ENCODE measurements around the gene SPINK1. TPM values are rescaled to one million over a fixed set of nuclear protein-coding genes. Genes with fewer than 3 reads are reported as not detected.

The SPINK1 gene
- total and polyA plus RNA-seq, 2 of the 13 experiments (the other 11 are each of a cell fraction or from before 2014, with no cell fraction given), result 14.7 to 17.1 TPM

DNA sequence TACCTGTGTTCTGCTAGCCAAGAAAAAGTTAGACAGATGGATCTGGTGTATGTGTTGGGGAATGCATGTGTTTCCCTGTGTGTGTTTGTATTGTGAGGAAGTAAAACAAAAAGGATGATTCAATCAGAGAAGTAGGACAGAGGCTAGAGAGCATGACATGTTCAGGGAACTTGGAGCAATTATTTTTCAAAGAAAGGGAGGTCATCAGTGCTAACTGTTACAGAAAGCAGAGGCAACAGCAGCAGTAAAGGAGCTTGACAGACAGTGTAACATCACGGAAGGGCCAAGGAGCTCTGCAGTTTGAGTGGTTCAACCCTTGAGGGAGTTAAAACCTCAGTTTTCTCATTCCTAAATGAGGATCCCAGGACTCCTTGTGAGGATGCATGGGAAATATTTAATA is 13.2 kb downstream of the SPINK1 start:
- WGBS (ENCODE audit: low lambda C conversion rate), result 14% methylated on average over 1 of the region's 1 CpG
- ChIA-PET POLR2A (no interaction called here), CTCF (ENCODE audit: low intra/inter-chr PET ratio, low total read pairs) (no interaction called here)
- Histone ChIP-seq H3K4me3 (replicated peaks in 1 of 3; ENCODE audit: insufficient read depth in 1 of 3, low read depth in 2 of 3, low read length in 3 of 3) (no peak overlapping the region), H3K27ac (ENCODE audit: extremely low read length, insufficient read depth, low read length) (no peak overlapping the region), H2AFZ (ENCODE audit: low read length) (no peak overlapping the region), H3K4me2 (ENCODE audit: low read depth, low read length) (no peak overlapping the region), H3K4me1 (ENCODE audit: insufficient read depth, low read length) (no peaks in the 10 kb centered on the region), H3K9ac (ENCODE audit: insufficient read depth, low read depth, low read length) (no peak overlapping the region), H3K79me2 (ENCODE audit: insufficient read depth, low read length) (no peaks in the 10 kb centered on the region), H3K36me3 (replicated peaks in 1 of 2; ENCODE audit: control insufficient read depth in 1 of 2, insufficient read depth in 2 of 2, low read length in 2 of 2) (no peaks in the 10 kb centered on the region), H3K9me3 (ENCODE audit: low read length) (no peaks in the 10 kb centered on the region), H3K27me3 (ENCODE audit: control insufficient read depth in 1 of 2, insufficient read depth in 2 of 2, low read length in 2 of 2) (no peaks in the 10 kb centered on the region), H4K20me1 (ENCODE audit: insufficient read depth, low read length) (no peaks in the 10 kb centered on the region)
- in situ Hi-C loops (cut with HindIII; ENCODE audit: extremely low pct_ligation_motif_present, low pct_unique_long_range_greater_than_20kb), result no loop called here
- no peak for DNase-seq (ENCODE audit: low spot score)
- no peak for ATAC-seq
- no peak for TF ChIP-seq SIX4 (CRISPR knock-in tag; IDR thresholded peaks at IDR 0.05)
- 0 out of 2 replicates have a peak, but pooled peaks have one; percentile 14 for TF ChIP-seq RARA (CRISPR knock-in tag; IDR thresholded peaks at IDR 0.05)
- no peak for FAIRE-seq
- BruUV-seq (replicated peaks), result no TSS peak
- intact Hi-C loops (cut with micrococcal nuclease; ENCODE audit: unreplicated experiment), result loop anchor here (10.0 kb wide), 1 partner anchor 113 kb away; no protein-coding TSS in a partner anchor

GRCh38 chr5:147813696-147814095 is 17.8 kb downstream of the SPINK1 start:
- BruUV-seq (replicated peaks), result no TSS peak

More at GRCh38 chr5:147813696-147814095, 17.8 kb downstream of the SPINK1 start:
- in situ Hi-C loops (cut with HindIII; ENCODE audit: extremely low pct_ligation_motif_present, low pct_unique_long_range_greater_than_20kb) (no loop called here), intact Hi-C loops (cut with micrococcal nuclease; ENCODE audit: unreplicated experiment) (loop anchor here (10.0 kb wide), 1 partner anchor 109 kb away; no protein-coding TSS in a partner anchor)
- ChIA-PET POLR2A (no interaction called here), CTCF (ENCODE audit: low intra/inter-chr PET ratio, low total read pairs) (no interaction called here)
- Histone ChIP-seq H3K9me3 (ENCODE audit: low read length) (no peaks in the 10 kb centered on the region), H3K4me3 (replicated peaks in 1 of 3; ENCODE audit: insufficient read depth in 1 of 3, low read depth in 2 of 3, low read length in 3 of 3) (no peak overlapping the region), H4K20me1 (ENCODE audit: insufficient read depth, low read length) (no peaks in the 10 kb centered on the region), H2AFZ (ENCODE audit: low read length) (no peak overlapping the region), H3K36me3 (replicated peaks in 1 of 2; ENCODE audit: control insufficient read depth in 1 of 2, insufficient read depth in 2 of 2, low read length in 2 of 2) (no peaks in the 10 kb centered on the region), H3K79me2 (ENCODE audit: insufficient read depth, low read length) (no peaks in the 10 kb centered on the region), H3K27ac (ENCODE audit: extremely low read length, insufficient read depth, low read length) (no peak overlapping the region), H3K4me2 (ENCODE audit: low read depth, low read length) (no peak overlapping the region), H3K9ac (ENCODE audit: insufficient read depth, low read depth, low read length) (no peak overlapping the region), H3K4me1 (ENCODE audit: insufficient read depth, low read length) (no peaks in the 10 kb centered on the region), H3K27me3 (ENCODE audit: control insufficient read depth in 1 of 2, insufficient read depth in 2 of 2, low read length in 2 of 2) (no peaks in the 10 kb centered on the region)
- no peak for FAIRE-seq
- 10% methylated on average over 1 of the region's 1 CpG for WGBS (ENCODE audit: low lambda C conversion rate)
- no peak for ATAC-seq
- DNase-seq (ENCODE audit: low spot score), result no peak
- TF ChIP-seq ZFP82 (CRISPR knock-in tag; IDR thresholded peaks at IDR 0.05; ENCODE audit: borderline replicate concordance) (no peak), ZNF180 (CRISPR knock-in tag; IDR thresholded peaks at IDR 0.05; ENCODE audit: borderline replicate concordance, low read depth) (no peak), ZNF563 (CRISPR knock-in tag; IDR thresholded peaks at IDR 0.05) (no peak)

Data from HepG2 (cell line).